Raji (cell line): Measurements from ENCODE around the gene FAM216A.

ENCODE experiments used
- POLR2A ChIP-seq: IDR thresholded peaks from 2 replicates; pipeline ENCODE4 v1.6.1; 2011; ENCODE audit warnings: low read depth, low read length, control low read depth; ENCODE audit not compliant: insufficient read depth

The FAM216A gene, protein sequence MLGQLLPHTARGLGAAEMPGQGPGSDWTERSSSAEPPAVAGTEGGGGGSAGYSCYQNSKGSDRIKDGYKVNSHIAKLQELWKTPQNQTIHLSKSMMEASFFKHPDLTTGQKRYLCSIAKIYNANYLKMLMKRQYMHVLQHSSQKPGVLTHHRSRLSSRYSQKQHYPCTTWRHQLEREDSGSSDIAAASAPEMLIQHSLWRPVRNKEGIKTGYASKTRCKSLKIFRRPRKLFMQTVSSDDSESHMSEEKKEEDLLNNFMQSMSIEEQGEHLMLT

GRCh38 chr12:110468214-110469048 lies at the start of gene FAM216A, which contains the start of gene GPN3:
FAM216A (plus strand) TSS chr12:110468845; CDS start chr12:110468876, 31 bp downstream.
GPN3 (minus strand) TSS chr12:110468257; CDS start chr12:110468203, 54 bp downstream.
- peak; percentile 98 for TF ChIP-seq POLR2A

DNA sequence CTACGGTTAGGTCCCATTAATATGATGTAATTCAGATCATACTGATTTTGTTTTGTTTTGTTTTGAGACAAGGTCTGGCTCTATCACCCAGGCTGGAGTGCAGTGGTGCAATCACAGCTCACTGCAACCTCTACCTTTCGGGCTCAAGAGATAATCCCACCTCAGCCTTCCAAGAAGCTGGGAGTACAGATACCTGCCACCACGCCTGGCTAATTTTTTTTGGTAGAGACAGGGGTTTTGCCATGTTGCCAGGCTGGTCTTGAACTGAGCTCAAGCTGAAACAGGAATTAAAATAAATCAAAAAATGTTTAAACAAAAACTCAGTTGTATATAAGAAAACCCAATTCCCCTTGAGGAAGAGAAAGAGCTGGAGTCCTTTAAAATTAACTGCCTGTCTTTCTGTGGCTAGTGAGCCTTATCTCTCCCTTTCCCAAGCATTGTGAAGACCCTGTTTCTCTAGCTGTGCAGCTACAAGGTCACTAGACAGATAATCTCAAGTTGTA lies 47.4 kb upstream of the FAM216A start:
- TF ChIP-seq POLR2A: no peak

- no peak for TF ChIP-seq POLR2A
These were observed 46.9 kb upstream of the FAM216A start for GRCh38 chr12:110421701-110422100.

DNA sequence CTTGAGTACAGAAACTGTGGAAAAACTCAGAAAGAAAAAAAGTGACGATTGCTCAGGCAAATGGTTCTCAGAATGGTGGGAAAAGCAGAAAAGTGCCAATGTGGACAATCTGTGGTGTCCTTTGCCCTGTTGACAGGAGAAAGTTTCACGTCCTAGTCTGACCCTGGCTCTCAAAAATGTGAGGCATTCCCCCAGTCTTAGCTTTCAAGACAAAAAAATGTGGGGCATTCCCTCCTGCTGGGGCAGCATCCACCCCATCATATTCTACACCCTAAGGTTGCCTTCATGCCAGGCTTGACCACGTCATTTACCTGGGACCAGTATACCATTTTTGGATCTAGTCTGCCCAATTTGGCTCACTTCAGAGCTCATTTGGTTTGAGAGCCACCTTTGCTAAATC lies 44.4 kb upstream of the FAM216A start:
- TF ChIP-seq POLR2A: no peak

DNA sequence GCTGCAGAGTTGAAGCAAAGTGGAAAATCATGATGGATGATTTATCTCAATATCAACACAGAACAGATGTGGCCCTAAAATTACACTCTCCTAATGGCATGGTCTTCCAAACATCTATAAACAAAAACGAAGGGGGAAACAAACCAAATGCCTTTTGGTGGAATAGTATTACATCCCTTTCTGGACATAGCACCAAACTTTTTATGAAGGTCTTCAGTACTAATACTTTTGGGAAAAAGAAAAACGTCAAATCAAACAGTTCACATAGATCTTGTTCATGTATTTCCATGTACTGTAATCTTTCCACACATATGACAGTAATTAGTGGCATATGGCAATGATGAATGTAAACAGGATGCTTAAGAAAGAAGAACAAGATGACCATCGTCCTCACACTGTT lies 42.2 kb upstream of the FAM216A start:
- TF ChIP-seq POLR2A: no peak

GRCh38 chr12:110431957-110432587 lies 36.6 kb upstream of the FAM216A start:
- no peak for TF ChIP-seq POLR2A

DNA sequence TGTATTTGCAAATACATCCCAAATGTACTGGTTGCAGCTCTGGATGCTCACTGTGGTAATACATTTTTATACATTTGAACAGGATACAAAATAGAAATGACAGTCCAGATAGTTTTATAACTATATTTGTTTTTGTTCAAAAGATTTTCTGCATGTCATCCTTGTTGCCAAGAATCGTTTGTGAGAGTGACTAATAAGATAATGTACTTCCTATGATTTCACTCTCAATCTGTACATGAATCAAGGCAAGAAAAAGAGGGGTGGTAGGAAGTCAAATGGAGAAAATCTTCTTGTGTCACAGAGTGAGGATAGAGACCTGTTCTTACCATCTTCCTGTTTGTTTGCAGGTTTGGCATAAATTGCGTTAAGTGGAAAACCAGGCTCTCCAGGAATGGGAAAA lies 32.4 kb upstream of the FAM216A start:
- TF ChIP-seq POLR2A: no peak

GRCh38 chr12:110444455-110444854 lies 24.2 kb upstream of the FAM216A start:
- no peak for TF ChIP-seq POLR2A

GRCh38 chr12:110449799-110450497 lies 18.7 kb upstream of the FAM216A start, which contains the start of gene ARPC3:
ARPC3 (minus strand) TSS chr12:110450337; CDS start chr12:110450260, 77 bp downstream.
- TF ChIP-seq POLR2A: peak; percentile 77

- TF ChIP-seq POLR2A: no peak
These were observed 17.4 kb upstream of the FAM216A start for GRCh38 chr12:110451263-110451662.

DNA sequence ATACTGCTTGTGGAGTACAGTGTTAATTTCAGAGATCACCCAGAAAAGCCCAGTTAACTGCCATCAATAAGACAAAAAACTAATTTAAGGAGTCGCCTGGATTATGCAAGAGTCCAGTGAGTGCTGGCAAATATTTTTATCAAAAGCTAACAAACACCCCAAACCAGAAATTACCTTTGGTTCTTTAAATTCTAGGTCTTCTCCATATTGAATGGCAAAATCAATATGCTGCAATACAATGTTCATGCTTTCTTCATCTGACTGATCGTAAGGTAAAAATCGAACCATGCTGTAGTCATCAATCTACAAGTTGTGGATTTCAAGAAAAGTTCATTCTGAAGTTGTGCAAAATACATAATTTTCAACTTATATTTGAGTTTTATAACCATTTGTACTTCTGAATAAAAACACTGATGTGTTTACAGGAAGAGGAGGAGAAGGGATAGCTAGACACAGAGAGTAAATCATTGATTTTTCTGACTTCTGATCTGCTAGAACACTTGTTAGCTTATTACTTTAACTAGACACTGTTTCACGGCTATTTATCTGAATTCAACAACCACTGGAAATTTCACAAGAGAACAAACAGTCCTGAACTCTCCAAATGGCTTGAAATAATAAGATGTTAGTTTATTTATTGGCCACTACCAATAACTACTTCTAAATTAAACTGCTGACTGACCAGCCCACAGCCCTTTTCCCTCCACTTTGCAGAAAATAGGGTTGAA lies 14.9 kb upstream of the FAM216A start:
- no peak for TF ChIP-seq POLR2A

DNA sequence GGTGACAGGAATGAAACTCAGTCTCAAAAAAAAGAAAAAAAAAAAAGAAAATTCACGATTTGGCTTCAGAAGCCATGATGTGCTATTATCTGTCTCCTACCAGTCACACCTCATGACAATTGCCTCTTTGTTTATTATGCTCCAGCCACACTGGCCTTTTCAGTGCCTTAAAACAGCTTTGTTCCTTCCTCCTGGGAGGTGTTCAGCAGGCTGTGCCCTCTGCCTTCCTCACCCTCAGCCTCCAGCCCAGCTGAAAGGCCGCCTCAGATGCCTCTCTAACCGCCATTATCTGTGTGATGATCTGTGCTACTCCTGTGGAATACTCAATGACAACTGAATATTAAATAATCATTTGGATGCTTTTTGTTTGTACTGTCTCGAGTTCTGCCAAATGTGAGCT lies 9.9 kb upstream of the FAM216A start:
- TF ChIP-seq POLR2A: no peak

- no peak for TF ChIP-seq POLR2A
These were observed 3.6 kb upstream of the FAM216A start for GRCh38 chr12:110465024-110465423.

DNA sequence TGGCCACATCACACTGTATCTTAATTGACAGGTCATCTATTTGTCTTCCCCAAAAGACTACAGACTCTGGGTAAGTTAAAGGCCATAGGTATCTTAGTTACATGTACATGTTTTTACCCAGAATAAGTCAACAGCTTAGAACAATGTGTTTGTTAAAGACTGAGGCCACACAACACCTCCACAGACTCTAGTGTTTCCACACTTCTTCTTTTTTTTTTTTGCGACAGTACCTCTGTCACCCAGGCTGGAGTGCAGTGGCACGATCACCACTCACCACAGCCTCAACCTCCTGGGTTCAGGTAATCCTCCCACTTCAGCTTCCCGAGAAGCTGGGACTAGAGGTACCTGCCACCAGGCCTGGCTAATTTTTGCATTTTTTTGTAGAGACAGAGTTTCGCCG lies 1.9 kb upstream of the FAM216A start:
- TF ChIP-seq POLR2A: no peak
